GM13977 (cell line): ENCODE results near the gene NEDD1.
A peak's percentile ranks its signal among the peaks of the same experiment; 100 is the strongest.

Experiments used
- DNase-seq: peaks from one replicate; pipeline ENCODE4 v3.0.0; 2012; ENCODE audit warnings: low spot score
- in situ Hi-C: fragments of 300-500 bp; cut with MboI; formaldehyde crosslinking; loops from one replicate; pipeline ENCODE4 v1.12.0; 2022; ENCODE audit warnings: low sequenced_read_pairs, low pct_unique_long_range_greater_than_20kb, mixed read lengths, inconsistent platforms; ENCODE audit not compliant: unreplicated experiment
- TF ChIP-seq, protein P1 (sequence below): IDR thresholded peaks from 2 replicates; pipeline ENCODE4 v1.5.1; 2012; ENCODE audit warnings: mild to moderate bottlenecking, control low read depth; ENCODE audit not compliant: insufficient read depth; ENCODE audit errors: extremely low read depth, missing control alignments

Gene NEDD1

DNA sequence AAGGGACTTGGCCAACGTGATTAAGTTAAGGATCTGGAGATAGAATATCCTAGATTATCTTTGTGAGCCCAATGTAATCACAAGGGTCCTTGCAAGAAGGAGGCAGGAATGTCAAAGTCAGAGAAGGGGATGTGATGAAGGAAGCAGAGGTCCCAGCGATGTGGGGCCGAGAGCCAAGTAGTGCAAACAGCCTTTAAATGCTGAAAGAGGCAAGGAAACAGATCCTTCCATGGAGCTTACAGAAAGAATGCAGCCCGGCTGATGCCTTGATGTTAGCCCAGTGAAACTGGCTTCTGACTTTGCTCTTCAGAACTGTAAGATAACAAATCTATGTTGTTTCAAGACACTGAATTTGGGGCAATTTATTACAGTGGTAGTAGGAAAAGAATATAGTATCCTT is 74.9 kb downstream of the NEDD1 start:
- DNase-seq: no peak
- in situ Hi-C loops: loop anchor here (25.0 kb wide), 3 partner anchors 395 to 1405 kb away; no protein-coding TSS in a partner anchor
- TF ChIP-seq, protein P1, sequence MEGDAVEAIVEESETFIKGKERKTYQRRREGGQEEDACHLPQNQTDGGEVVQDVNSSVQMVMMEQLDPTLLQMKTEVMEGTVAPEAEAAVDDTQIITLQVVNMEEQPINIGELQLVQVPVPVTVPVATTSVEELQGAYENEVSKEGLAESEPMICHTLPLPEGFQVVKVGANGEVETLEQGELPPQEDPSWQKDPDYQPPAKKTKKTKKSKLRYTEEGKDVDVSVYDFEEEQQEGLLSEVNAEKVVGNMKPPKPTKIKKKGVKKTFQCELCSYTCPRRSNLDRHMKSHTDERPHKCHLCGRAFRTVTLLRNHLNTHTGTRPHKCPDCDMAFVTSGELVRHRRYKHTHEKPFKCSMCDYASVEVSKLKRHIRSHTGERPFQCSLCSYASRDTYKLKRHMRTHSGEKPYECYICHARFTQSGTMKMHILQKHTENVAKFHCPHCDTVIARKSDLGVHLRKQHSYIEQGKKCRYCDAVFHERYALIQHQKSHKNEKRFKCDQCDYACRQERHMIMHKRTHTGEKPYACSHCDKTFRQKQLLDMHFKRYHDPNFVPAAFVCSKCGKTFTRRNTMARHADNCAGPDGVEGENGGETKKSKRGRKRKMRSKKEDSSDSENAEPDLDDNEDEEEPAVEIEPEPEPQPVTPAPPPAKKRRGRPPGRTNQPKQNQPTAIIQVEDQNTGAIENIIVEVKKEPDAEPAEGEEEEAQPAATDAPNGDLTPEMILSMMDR: no peak

DNA sequence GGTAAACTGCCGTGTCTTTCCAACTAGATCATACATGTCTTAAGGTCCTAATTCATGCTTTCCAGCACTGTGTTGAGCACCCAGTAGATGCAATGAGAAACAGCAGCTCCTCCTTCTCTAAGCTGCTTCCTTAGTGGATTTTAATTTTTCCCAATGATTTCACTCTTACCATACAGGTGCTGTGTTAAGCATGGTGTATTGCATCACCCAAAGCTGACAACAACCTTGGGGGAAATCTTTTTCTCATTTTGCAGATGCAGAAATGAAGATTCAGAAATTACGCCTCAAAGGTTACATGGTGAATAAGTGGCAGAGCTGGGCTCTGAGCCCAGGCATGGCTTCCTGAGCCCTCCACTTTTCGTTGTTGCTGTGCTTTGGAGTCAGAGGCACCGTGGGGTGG is 75.6 kb downstream of the NEDD1 start:
- DNase-seq: no peak
- in situ Hi-C loops: loop anchor here (25.0 kb wide), 3 partner anchors 395 to 1405 kb away; no protein-coding TSS in a partner anchor
- TF ChIP-seq, protein P1: no peak

DNA sequence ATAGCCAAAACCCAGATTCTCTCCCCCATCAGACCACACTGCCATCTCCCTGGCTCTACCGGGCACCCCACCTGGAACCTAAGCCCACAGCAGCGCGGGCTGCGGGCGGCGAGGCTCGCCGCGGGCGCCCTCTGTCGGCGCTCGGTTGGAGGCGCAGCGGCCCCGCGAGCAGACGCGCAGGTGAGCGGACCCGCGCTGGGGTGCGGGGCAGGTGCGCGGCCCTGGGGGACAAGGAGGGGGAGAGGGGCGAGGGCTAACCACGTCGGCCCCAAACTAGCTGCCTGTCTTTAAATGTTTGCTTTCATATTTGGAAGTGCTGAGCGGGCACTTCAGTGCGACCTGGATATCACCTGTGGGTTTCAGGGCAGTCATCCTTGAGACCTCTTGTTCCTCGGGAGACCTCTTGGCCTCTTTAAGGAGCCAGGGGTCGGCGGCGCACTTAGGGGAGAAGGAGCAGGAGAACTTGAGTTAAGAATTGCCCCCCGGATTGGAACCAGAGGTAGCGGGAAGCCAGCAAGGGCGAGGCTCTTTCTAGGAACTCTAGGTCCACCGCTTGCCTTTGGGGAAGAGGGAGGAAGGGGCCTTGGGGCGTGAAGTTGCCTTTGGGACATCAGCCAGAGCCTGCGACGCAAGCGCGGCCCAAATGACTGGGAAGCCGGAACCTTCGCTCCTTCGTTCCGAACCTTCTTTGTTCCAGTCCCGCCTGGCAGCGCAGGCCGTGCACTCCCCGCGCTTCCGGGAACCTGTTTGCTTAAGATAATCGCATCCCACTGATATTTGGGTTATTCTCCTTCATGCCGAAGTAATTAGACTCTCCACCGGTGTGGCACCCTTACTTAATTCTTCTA is 78.7 kb downstream of the NEDD1 start:
- in situ Hi-C loops: loop anchor here (25.0 kb wide), 3 partner anchors 398 to 1402 kb away; no protein-coding TSS in a partner anchor
- TF ChIP-seq, protein P1: peak; percentile 96
- DNase-seq: peak; percentile 76

DNA sequence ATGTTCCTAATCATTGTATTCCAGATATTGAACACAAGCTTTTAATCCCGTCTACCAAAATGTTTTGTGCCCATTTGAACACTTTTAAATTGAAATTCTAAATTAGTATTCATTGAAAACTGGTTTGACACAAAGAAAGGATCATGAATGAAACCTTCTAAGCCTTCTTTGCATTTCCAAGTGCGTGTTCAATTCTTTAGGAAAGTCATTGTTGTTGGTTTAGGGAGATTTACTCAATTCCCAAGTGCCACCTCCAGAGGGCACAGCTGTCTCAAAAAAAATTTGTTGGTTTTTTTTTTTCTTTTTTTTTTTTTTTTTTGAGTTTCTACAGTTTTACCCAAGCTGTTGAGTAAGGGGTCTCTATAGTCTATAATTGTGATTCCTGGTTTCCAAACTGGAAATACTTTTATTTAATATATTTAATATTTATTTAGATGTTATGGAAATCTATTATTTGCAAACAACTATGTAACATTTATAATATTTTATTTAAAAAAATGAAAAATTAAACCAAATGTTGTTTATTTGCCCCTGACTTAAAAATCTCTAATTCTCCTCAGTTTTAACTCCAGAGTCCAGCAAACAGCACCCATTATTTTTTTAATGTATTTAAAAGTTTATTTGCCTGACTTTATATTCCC is 79.9 kb downstream of the NEDD1 start:
- TF ChIP-seq, protein P1: peak; percentile 56
- in situ Hi-C loops: loop anchor here (25.0 kb wide), 3 partner anchors 400 to 1400 kb away; no protein-coding TSS in a partner anchor
- DNase-seq: peak; percentile 47

DNA sequence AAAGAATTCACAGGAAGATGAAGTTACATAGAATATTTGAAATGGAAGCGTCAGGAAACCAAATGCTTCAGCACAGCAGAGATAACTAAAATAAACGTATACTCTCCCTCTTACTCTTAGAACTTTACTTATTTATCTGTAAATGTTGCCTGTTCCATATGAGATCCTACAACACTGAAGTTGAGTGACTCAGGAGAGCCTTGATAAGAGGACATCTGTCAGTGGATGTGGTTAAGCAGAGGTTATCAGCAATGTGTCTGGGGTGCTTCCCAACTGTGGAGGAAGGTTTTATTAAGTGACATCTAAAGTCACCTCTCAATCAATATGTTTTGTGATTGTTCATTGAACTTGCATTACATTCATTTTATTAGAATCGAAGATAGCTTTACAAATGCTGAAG is 81.9 kb downstream of the NEDD1 start:
- in situ Hi-C loops: loop anchor here (25.0 kb wide), 3 partner anchors 402 to 1398 kb away; no protein-coding TSS in a partner anchor
- TF ChIP-seq, protein P1: no peak
- no peak for DNase-seq

DNA sequence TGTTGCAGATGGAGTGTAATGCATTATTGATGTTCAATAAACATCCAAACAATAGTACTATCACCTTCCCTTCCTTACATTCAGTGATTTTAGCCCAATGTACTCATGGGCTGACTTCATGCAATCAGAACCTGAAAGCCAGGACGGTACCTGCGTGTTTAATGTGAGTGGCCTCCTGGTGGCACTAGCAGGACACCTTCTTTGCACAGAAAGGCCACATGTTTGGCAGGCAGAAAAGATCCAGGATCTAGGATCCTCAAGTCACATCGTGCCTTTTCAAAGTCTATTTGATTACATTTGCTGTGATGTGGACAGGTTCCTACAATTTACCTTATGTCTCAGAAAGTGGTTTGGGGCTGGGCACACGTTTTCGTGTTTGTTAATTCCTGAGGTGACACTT is 82.9 kb downstream of the NEDD1 start:
- DNase-seq: no peak
- in situ Hi-C loops: loop anchor here (25.0 kb wide), 3 partner anchors 403 to 1397 kb away; no protein-coding TSS in a partner anchor
- TF ChIP-seq, protein P1: peak; percentile 37
